Thymus (tissue), 11 donors: ENCODE results near the gene B3GNT4. TPM values are rescaled to one million over a fixed set of nuclear protein-coding genes. Genes with fewer than 3 reads are reported as not detected.
"Not testable (repeated sequence)": the region's sequence is repeated elsewhere in the genome, so short reads cannot be mapped to it uniquely, and the experiment has no call there.

Experiments
- DNase-seq, 9 donors: peaks; one replicate each; pipeline ENCODE4 v3.0.0-alpha.2; 2013; ENCODE audit warnings: low spot score in 9 of 9, low read depth in 6 of 9, missing footprints in 1 of 9
- H3K27ac ChIP-seq, 2 donors: one replicate each; pipeline ENCODE4 v1.5.1; 2013; ENCODE audit warnings: control low read depth in 1 of 2, low read depth in 1 of 2, low read length in 1 of 2, mild to moderate bottlenecking in 1 of 2, moderate library complexity in 1 of 2
- H3K27me3 ChIP-seq, 2 donors: one replicate each; pipeline ENCODE4 v1.5.1; 2013; ENCODE audit warnings: low read length in 1 of 2; ENCODE audit not compliant: control insufficient read depth in 2 of 2, insufficient read depth in 1 of 2
- H3K36me3 ChIP-seq, 2 donors: one replicate each; pipeline ENCODE4 v1.5.1; 2013; ENCODE audit warnings: low read length in 1 of 2, mild to moderate bottlenecking in 1 of 2, moderate library complexity in 1 of 2; ENCODE audit not compliant: control insufficient read depth in 2 of 2, insufficient read depth in 2 of 2
- H3K4me1 ChIP-seq, 2 donors: one replicate each; pipeline ENCODE4 v1.5.1; 2013; ENCODE audit warnings: low read length in 2 of 2; ENCODE audit not compliant: control insufficient read depth in 2 of 2, insufficient read depth in 2 of 2
- H3K4me3 ChIP-seq, 2 donors: one replicate each; pipeline ENCODE4 v1.5.1; 2013; ENCODE audit warnings: low read length in 2 of 2, control low read depth in 1 of 2, mild to moderate bottlenecking in 1 of 2
- H3K9me3 ChIP-seq, 2 donors: one replicate each; pipeline ENCODE4 v1.5.1; 2013; ENCODE audit warnings: low read length in 1 of 2, mild to moderate bottlenecking in 1 of 2; ENCODE audit not compliant: control insufficient read depth in 2 of 2, insufficient read depth in 1 of 2
- WGBS: extraction: QIAGEN DNeasy Blood & Tissue Kit; methylation state at CpG from one replicate; pipeline ENCODE4 v1.1.7; 2013; 5-methylcytosine and 5-hydroxymethylcytosine counted together
- polyA plus RNA-seq: library from polyadenylated mRNA; stranded (reverse); fragments of 200-250 nt; gene quantifications from one replicate; pipeline ENCODE4 v1.2.3, GENCODE V29; 2013
- total RNA-seq: library from RNA; stranded (reverse); fragments of 120-200 nt; gene quantifications from one replicate; pipeline ENCODE4 v1.2.4, GENCODE V29; 2013
- donor health status: healthy.

The B3GNT4 gene
- total and polyA plus RNA-seq, 2 donors = 0.14 to 0.52 TPM

- DNase-seq = no peak
- H3K4me1 ChIP-seq = no peaks in the 10 kb centered on the region
- 95% methylated on average over 10 of the region's 10 CpGs for WGBS
- no peaks in the 10 kb centered on the region for H3K9me3 ChIP-seq
- H3K27me3 ChIP-seq = no peaks in the 10 kb centered on the region
- no peak overlapping the region for H3K4me3 ChIP-seq
- no peaks in the 10 kb centered on the region for H3K36me3 ChIP-seq
- no peak overlapping the region for H3K27ac ChIP-seq
These were observed 36.1 kb upstream of the B3GNT4 start for GRCh38 chr12:122167356-122167925.

- H3K4me1 ChIP-seq = no peaks in the 10 kb centered on the region
- over 99% methylated on average over 3 of the region's 3 CpGs for WGBS
- H3K9me3 ChIP-seq = no peaks in the 10 kb centered on the region
- H3K36me3 ChIP-seq = no peaks in the 10 kb centered on the region
- DNase-seq = no peak
- H3K27me3 ChIP-seq = no peaks in the 10 kb centered on the region
- no peak overlapping the region for H3K27ac ChIP-seq
- no peak overlapping the region for H3K4me3 ChIP-seq
These were observed 35.0 kb upstream of the B3GNT4 start for GRCh38 chr12:122168492-122168891.

GRCh38 chr12:122171399-122171798, 32.1 kb upstream of the B3GNT4 start:
- Histone ChIP-seq H3K27ac (no peak overlapping the region), H3K4me1 (no peaks in the 10 kb centered on the region), H3K9me3 (no peaks in the 10 kb centered on the region), H3K27me3 (peaks cover 0 to 2% of the 10 kb centered on the region in 2 donors), H3K4me3 (no peak overlapping the region), H3K36me3 (no peaks in the 10 kb centered on the region)
- DNase-seq = no peak
- 96% methylated on average over 5 of the region's 5 CpGs for WGBS

- no peak overlapping the region for H3K27ac ChIP-seq
- peaks cover 0 to 2% of the 10 kb centered on the region in 2 donors for H3K27me3 ChIP-seq
- no peak for DNase-seq
- H3K4me3 ChIP-seq = no peak overlapping the region
- 94% methylated on average over 17 of the region's 17 CpGs for WGBS
- H3K36me3 ChIP-seq = no peaks in the 10 kb centered on the region
- H3K9me3 ChIP-seq = no peaks in the 10 kb centered on the region
- no peaks in the 10 kb centered on the region for H3K4me1 ChIP-seq
These were observed 31.1 kb upstream of the B3GNT4 start for GRCh38 chr12:122172262-122172939.

- Histone ChIP-seq H3K4me1 (no peaks in the 10 kb centered on the region), H3K27ac (no peak within 1 kb of the TSS), H3K4me3 (no peak within 1 kb of the TSS), H3K27me3 (peaks cover 0 to 2% of the 10 kb centered on the region in 2 donors), H3K9me3 (no peaks in the 10 kb centered on the region), H3K36me3 (no peaks in the 10 kb centered on the region)
- no peak for DNase-seq
- WGBS = 97% methylated on average over 17 of the region's 17 CpGs
These were observed 29.2 kb upstream of the B3GNT4 start, which contains the start of gene IL31 for GRCh38 chr12:122174155-122174845. IL31 (minus strand) TSS chr12:122174221; CDS start chr12:122174172, 49 bp downstream.

GRCh38 chr12:122176473-122176872, 27.0 kb upstream of the B3GNT4 start:
- 97% methylated on average over 4 of the region's 4 CpGs for WGBS
- not testable (repeated sequence) for H3K4me3 ChIP-seq, DNase-seq, H3K27me3 ChIP-seq, H3K4me1 ChIP-seq, H3K9me3 ChIP-seq, H3K36me3 ChIP-seq, H3K27ac ChIP-seq

GRCh38 chr12:122182887-122183587, 20.5 kb upstream of the B3GNT4 start, which contains the start of gene LRRC43:
LRRC43 (plus strand) TSS chr12:122183123; CDS start chr12:122183145, 22 bp downstream.
- H3K4me3 ChIP-seq = peak within 1 kb of the TSS; percentile 37 to 53
- no peaks in the 10 kb centered on the region for H3K36me3 ChIP-seq
- peak in 4 of 9 donors; percentile 14 to 61 (median 28) for DNase-seq
- 3% methylated on average over 63 of the region's 63 CpGs for WGBS
- H3K27ac ChIP-seq = no peak within 1 kb of the TSS
- H3K4me1 ChIP-seq = peaks cover 3 to 16% of the 10 kb centered on the region in 2 donors
- no peaks in the 10 kb centered on the region for H3K9me3 ChIP-seq
- peaks cover 2 to 28% of the 10 kb centered on the region in 2 donors for H3K27me3 ChIP-seq

GRCh38 chr12:122183588-122183940, 19.9 kb upstream of the B3GNT4 start:
- H3K36me3 ChIP-seq = no peaks in the 10 kb centered on the region
- no peaks in the 10 kb centered on the region for H3K9me3 ChIP-seq
- WGBS = 88% methylated on average over 10 of the region's 10 CpGs
- peaks cover 2 to 28% of the 10 kb centered on the region in 2 donors for H3K27me3 ChIP-seq
- H3K4me3 ChIP-seq = peak overlapping the region; percentile 37 to 53
- no peak for DNase-seq
- H3K4me1 ChIP-seq = peaks cover 3 to 16% of the 10 kb centered on the region in 2 donors
- no peak overlapping the region for H3K27ac ChIP-seq
